Upper lobe of right lung (tissue), 1 donor: ENCODE results near the gene MARK2. TPM values are rescaled to one million over a fixed set of nuclear protein-coding genes. Genes with fewer than 3 reads are reported as not detected.

Experiments used
- ATAC-seq: fragments of 200-7000 bp; cut with Tn5 transposase; one replicate; pipeline ENCODE4 v1.9.1; 2020; ENCODE audit warnings: mild to moderate bottlenecking, moderate library complexity
- DNase-seq: peaks from one replicate; pipeline ENCODE4 v3.0.0-alpha.2; 2020
- H3K27ac ChIP-seq: fragments of 200-600 bp; one replicate; pipeline ENCODE4 v1.8.0; 2022
- H3K27me3 ChIP-seq: fragments of 200-600 bp; one replicate; pipeline ENCODE4 v1.8.0; 2022; ENCODE audit warnings: mild to moderate bottlenecking
- H3K36me3 ChIP-seq: fragments of 200-600 bp; one replicate; pipeline ENCODE4 v1.8.0; 2022
- H3K4me1 ChIP-seq: fragments of 200-600 bp; one replicate; pipeline ENCODE4 v1.8.0; 2022
- H3K4me3 ChIP-seq: fragments of 200-600 bp; one replicate; pipeline ENCODE4 v1.8.0; 2022; ENCODE audit warnings: mild to moderate bottlenecking
- H3K9me3 ChIP-seq: fragments of 200-600 bp; one replicate; pipeline ENCODE4 v1.8.0; 2022
- CTCF ChIP-seq: fragments of 200-600 bp; IDR thresholded peaks from one replicate; pipeline ENCODE4 v1.8.0; 2022; ENCODE audit warnings: antibody characterized with exemption
- intact Hi-C: fragments of 100-400 bp; cut with DNase I; formaldehyde crosslinking; loops from one replicate; pipeline ENCODE4 v1.11.0; 2022
- total RNA-seq: library from RNA; stranded (reverse); fragmentation: NEBNext Ultra II Directional; extraction: Animal tissue kit (Norgen Biotek cat#: 25700); gene quantifications from one replicate; pipeline ENCODE4 v1.2.1, GENCODE V29; 2021
- donor health status: DM: no; HTN: yes; CAD: no; lungs with severe emphysema.

MARK2 gene
- total RNA-seq, 1 donor from 2014 or later, result 40.7 TPM

GRCh38 chr11:63908631-63909401 lies 69.9 kb downstream of the MARK2 start:
- intact Hi-C loops, result no loop called here
- ATAC-seq (no peak), DNase-seq (no peak)
- Histone ChIP-seq H3K4me3 (no peak overlapping the region), H3K9me3 (no peaks in the 10 kb centered on the region), H3K4me1 (no peaks in the 10 kb centered on the region), H3K27me3 (no peaks in the 10 kb centered on the region), H3K36me3 (peaks cover 58% of the 10 kb centered on the region), H3K27ac (no peak overlapping the region)
- no peak for TF ChIP-seq CTCF

GRCh38 chr11:63909591-63910506 lies 70.9 kb downstream of the MARK2 start:
- no peak overlapping the region for H3K4me3 ChIP-seq
- no peaks in the 10 kb centered on the region for H3K9me3 ChIP-seq
- H3K27me3 ChIP-seq, result no peaks in the 10 kb centered on the region
- no peak overlapping the region for H3K27ac ChIP-seq
- intact Hi-C loops, result no loop called here
- H3K36me3 ChIP-seq, result peaks cover 48% of the 10 kb centered on the region
- ATAC-seq (peak; percentile 1), DNase-seq (no peak)
- H3K4me1 ChIP-seq, result no peaks in the 10 kb centered on the region
- no peak for TF ChIP-seq CTCF

- Histone ChIP-seq H3K27me3 (no peaks in the 10 kb centered on the region), H3K36me3 (peaks cover 40% of the 10 kb centered on the region), H3K9me3 (no peaks in the 10 kb centered on the region), H3K4me1 (peaks cover 4% of the 10 kb centered on the region), H3K27ac (no peak overlapping the region), H3K4me3 (no peak overlapping the region)
- ATAC-seq (no peak), DNase-seq (no peak)
- intact Hi-C loops, result no loop called here
- no peak for TF ChIP-seq CTCF
Measured at GRCh38 chr11:63910675-63911074, 71.8 kb downstream of the MARK2 start.

- Histone ChIP-seq H3K4me1 (peaks cover 12% of the 10 kb centered on the region), H3K36me3 (peaks cover 32% of the 10 kb centered on the region), H3K4me3 (no peak overlapping the region), H3K9me3 (no peaks in the 10 kb centered on the region), H3K27ac (no peak overlapping the region), H3K27me3 (no peaks in the 10 kb centered on the region)
- ATAC-seq (no peak), DNase-seq (no peak)
- no peak for TF ChIP-seq CTCF
- intact Hi-C loops, result no loop called here
Measured at GRCh38 chr11:63911440-63911839, 72.5 kb downstream of the MARK2 start.

- Histone ChIP-seq H3K27ac (no peak overlapping the region), H3K9me3 (no peaks in the 10 kb centered on the region), H3K4me3 (no peak overlapping the region), H3K4me1 (peaks cover 15% of the 10 kb centered on the region), H3K27me3 (no peaks in the 10 kb centered on the region), H3K36me3 (peaks cover 29% of the 10 kb centered on the region)
- ATAC-seq (no peak), DNase-seq (no peak)
- intact Hi-C loops, result no loop called here
- no peak for TF ChIP-seq CTCF
Measured at GRCh38 chr11:63911876-63912275, 73.0 kb downstream of the MARK2 start.
